Ovary (tissue), 1 donor: Measurements from ENCODE around the gene CTBP2.

Experiments
- EP300 ChIP-seq: sonication (generic); formaldehyde crosslinking; IDR thresholded peaks from one replicate; pipeline ENCODE4 v1.6.1; 2017; ENCODE audit warnings: antibody characterized with exemption
- POLR2A ChIP-seq: fragments of 450-650 bp; IDR thresholded peaks from one replicate; pipeline ENCODE4 v1.6.1; 2017; ENCODE audit warnings: antibody characterized with exemption, mild to moderate bottlenecking, moderate library complexity

DNA sequence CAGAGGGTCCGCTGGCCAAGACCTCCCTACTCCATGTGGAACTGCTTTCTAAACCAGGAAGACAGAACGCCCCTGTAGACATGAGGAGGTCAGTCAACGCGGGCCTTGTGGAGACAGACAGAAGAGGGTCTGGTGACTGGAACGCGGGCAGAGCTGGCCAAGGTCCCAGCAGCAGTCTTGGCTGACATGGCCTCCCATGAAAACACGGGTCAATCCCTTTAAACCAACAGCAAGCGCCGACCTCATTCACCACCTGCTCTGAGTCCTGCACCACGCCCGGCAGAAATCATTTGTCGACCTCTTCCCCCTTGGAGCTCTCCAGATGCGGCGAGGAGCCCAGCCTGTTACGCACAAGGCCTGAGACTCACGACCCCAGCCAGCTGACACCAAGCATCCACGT lies 140.0 kb downstream of the CTBP2 start:
- TF ChIP-seq POLR2A (no peak), EP300 (no peak)
